NCI-H2029 (cell line): ENCODE results near the gene PSMD1.

Experiments used
- DNase-seq: peaks from one replicate; lab custom pipeline; 2025; lab: John Stamatoyannopoulos, UW

PSMD1 gene

DNA sequence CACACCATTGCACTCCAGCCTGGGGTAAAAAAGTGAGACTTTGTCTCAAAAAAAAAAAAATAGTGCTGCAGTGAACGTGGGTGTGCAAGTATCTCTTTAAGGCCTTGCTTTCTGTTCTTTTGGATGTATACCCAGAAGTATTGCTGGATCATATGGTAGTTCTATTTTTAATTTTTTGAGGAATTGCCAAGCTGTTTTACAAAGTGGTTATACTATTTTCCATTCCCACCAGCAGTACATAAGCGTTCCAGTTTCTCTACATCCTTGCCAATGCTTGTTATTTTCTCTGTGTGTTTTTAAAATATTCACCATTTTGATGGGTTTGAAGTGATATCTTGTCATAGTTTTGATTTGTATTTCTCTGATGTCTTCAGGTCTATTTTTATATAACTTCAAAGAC, 154.8 kb downstream of the PSMD1 start:
- DNase-seq = no peak

DNA sequence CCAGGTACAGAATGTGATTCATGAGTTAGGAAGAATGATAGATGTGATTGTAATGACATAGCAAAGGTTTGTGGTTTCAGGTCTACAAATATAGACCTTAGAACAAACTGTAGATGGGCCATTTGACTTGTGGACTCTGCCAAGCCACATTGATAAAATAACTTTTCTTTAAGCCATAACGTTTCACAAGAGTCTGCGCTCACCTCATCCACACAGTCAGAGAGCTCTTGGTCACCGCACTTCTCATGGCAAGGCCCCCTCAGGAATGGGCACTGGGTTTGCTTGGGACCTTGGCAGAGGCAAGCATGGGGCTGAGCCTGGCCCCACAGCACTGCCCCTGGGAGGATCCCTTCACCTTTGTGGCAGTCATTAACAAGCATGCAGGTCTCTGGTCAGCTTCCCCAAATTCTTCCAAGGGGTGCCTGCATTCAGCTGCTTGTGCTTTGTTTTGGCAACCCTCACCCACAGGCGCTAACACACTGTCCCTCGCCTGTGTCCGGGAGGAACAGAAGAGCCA, 155.7 kb downstream of the PSMD1 start:
- DNase-seq = no peak

DNA sequence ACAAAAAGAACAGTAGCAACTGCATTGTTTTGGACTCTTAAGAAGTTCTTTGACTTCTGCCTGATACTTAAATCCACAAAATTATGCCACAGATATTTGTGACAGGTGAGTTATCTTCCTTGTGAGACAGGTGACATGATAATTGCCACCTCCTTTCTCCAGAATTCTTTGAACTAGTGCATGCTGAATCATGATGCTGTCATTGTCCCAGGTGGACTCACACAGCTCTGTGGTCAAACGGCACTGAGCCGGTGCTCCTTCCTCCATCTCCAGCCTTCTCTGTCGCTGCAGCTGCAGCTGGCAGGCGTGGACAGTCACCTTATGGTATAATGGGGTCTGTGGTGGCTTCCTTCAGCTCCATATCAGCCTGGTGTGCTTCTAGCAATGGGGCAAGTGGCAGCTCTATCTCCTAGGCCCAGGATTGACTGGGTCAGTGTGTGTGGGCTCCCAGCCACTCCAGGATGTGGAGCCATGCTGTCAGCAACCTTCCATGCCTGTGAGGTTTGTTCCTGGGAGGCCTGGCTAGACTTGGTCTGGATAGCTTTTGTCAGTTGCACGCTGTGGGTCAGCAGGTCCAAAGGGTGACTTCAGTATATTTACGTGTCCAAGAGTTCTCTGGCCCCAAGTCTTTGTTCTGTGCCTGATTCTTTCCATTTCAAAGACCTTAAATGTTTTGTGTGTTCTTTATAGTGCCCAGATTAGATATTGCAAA, 157.4 kb downstream of the PSMD1 start:
- no peak for DNase-seq

- DNase-seq = no peak
Observed at GRCh38 chr2:231218366-231218765, 161.7 kb downstream of the PSMD1 start.

GRCh38 chr2:231219289-231219688, 162.6 kb downstream of the PSMD1 start:
- no peak for DNase-seq

- no peak for DNase-seq
Observed at GRCh38 chr2:231221761-231222160, 165.1 kb downstream of the PSMD1 start.
